Spinal cord (tissue), 10 donors: ENCODE measurements around the gene SIGLEC10. TPM values are rescaled to one million over a fixed set of nuclear protein-coding genes. Genes with fewer than 3 reads are reported as not detected.
"Not testable (repeated sequence)": the region's sequence is repeated elsewhere in the genome, so short reads cannot be mapped to it uniquely, and the experiment has no call there.

Experiments
- DNase-seq, 6 donors: peaks; one replicate each; pipeline versions ENCODE4 v3.0.0 to v3.0.0-alpha.2; 2013 to 2015; ENCODE audit warnings: low spot score in 6 of 6, low read depth in 4 of 6
- H3K27ac ChIP-seq: one replicate; pipeline ENCODE4 v1.5.1; 2013; ENCODE audit warnings: low read depth, low read length, control low read depth
- H3K27me3 ChIP-seq: one replicate; pipeline ENCODE4 v1.6.1; 2013; ENCODE audit warnings: low read length; ENCODE audit not compliant: control insufficient read depth, insufficient read depth
- H3K36me3 ChIP-seq: one replicate; pipeline ENCODE4 v1.6.1; 2013; ENCODE audit warnings: low read length; ENCODE audit not compliant: control insufficient read depth, insufficient read depth
- H3K4me1 ChIP-seq: one replicate; pipeline ENCODE4 v1.6.1; 2013; ENCODE audit warnings: low read length; ENCODE audit not compliant: control insufficient read depth, insufficient read depth
- H3K4me3 ChIP-seq: one replicate; pipeline ENCODE4 v1.5.1; 2013; ENCODE audit warnings: low read depth, low read length, control low read depth
- H3K9me3 ChIP-seq: one replicate; pipeline ENCODE4 v1.6.1; 2013; ENCODE audit warnings: low read length; ENCODE audit not compliant: control insufficient read depth, insufficient read depth
- WGBS: methylation state at CpG from one replicate; pipeline ENCODE4 v1.1.5; 2013; ENCODE audit warnings: missing lambda C conversion rate; ENCODE audit not compliant: insufficient coverage; 5-methylcytosine and 5-hydroxymethylcytosine counted together
- long read RNA-seq, 4 donors: transcript quantifications; one replicate each; lab custom pipeline, GENCODE V29; 2026
- polyA plus RNA-seq, 2 donors: library from polyadenylated mRNA; unstranded; fragments of 120-200 nt; gene quantifications; one replicate each; pipeline ENCODE4 v1.2.1, GENCODE V29; 2013; ENCODE audit not compliant: insufficient read length in 2 of 2
- total RNA-seq, 2 donors: library from RNA; depleted of rRNA in 1 of 2; stranded (reverse); fragments of 120-200 nt in 1 of 2; fragments of >200 nt in 1 of 2; gene quantifications; one replicate each; pipeline versions ENCODE4 v1.2.3 to v1.2.4, GENCODE V29; 2013 to 2014
- donor health status: healthy.

SIGLEC10 gene
- total RNA-seq (1 to 10 TPM; 3.1 to 3.7 TPM), polyA plus RNA-seq (1 to 10 TPM; 6.6 to 7.1 TPM)
- long read RNA-seq, donor 1, result 0 reads
- long read RNA-seq, donor 2, result 0 reads
- long read RNA-seq, donor 3, result 0 reads
- long read RNA-seq, donor 4, partial matches to known transcripts, result 0 of 1 reads
- long read RNA-seq, donor 4, other reads (novel, unspliced or antisense), result 0 of 1 reads

- Histone ChIP-seq H3K27me3 (peaks cover 9% of the 10 kb centered on the region), H3K36me3 (no peaks in the 10 kb centered on the region), H3K4me3 (no peak within 1 kb of the TSS), H3K9me3 (no peaks in the 10 kb centered on the region), H3K27ac (no peak within 1 kb of the TSS), H3K4me1 (peaks cover 4% of the 10 kb centered on the region)
- peak in 1 of 6 donors; percentile 9 for DNase-seq
- WGBS, result 67% methylated on average over 18 of the region's 21 CpGs
These were observed at the start of gene SIGLEC10 for GRCh38 chr19:51417107-51417809. TSS of gene SIGLEC10 (minus strand) at chr19:51417642. CDS start at chr19:51417581, 61 bp downstream.

GRCh38 chr19:51466723-51467122, 49.3 kb upstream of the SIGLEC10 start:
- no peak overlapping the region for H3K27ac ChIP-seq
- no peak for DNase-seq
- H3K4me3 ChIP-seq, result no peak overlapping the region
- no CpG with 5 or more reads among the region's 3 CpGs for WGBS
- peaks cover 8% of the 10 kb centered on the region for H3K27me3 ChIP-seq
- no peaks in the 10 kb centered on the region for H3K36me3 ChIP-seq
- H3K4me1 ChIP-seq, result no peaks in the 10 kb centered on the region
- H3K9me3 ChIP-seq, result no peaks in the 10 kb centered on the region

- H3K27me3 ChIP-seq, H3K27ac ChIP-seq: not testable (repeated sequence)
These were observed 46.6 kb upstream of the SIGLEC10 start for GRCh38 chr19:51463976-51464581.

GRCh38 chr19:51462681-51463080, 45.2 kb upstream of the SIGLEC10 start:
- Histone ChIP-seq H3K27me3 (peaks cover 5% of the 10 kb centered on the region), H3K9me3 (no peaks in the 10 kb centered on the region), H3K4me1 (no peaks in the 10 kb centered on the region), H3K4me3 (no peak overlapping the region), H3K27ac (no peak overlapping the region), H3K36me3 (no peaks in the 10 kb centered on the region)
- DNase-seq, result no peak
- WGBS, result 77% methylated on average over 9 of the region's 10 CpGs

More at GRCh38 chr19:51463976-51464581, 46.6 kb upstream of the SIGLEC10 start:
- H3K4me3 ChIP-seq, H3K9me3 ChIP-seq, DNase-seq, H3K36me3 ChIP-seq, H3K4me1 ChIP-seq: not testable (repeated sequence)
- no CpG with 5 or more reads among the region's 33 CpGs for WGBS

GRCh38 chr19:51462276-51462675, 44.8 kb upstream of the SIGLEC10 start:
- no peaks in the 10 kb centered on the region for H3K36me3 ChIP-seq
- no peaks in the 10 kb centered on the region for H3K9me3 ChIP-seq
- no peak overlapping the region for H3K27ac ChIP-seq
- no peak for DNase-seq
- WGBS, result 83% methylated on average over 6 of the region's 7 CpGs
- H3K4me1 ChIP-seq, result no peaks in the 10 kb centered on the region
- H3K4me3 ChIP-seq, result no peak overlapping the region
- peaks cover 5% of the 10 kb centered on the region for H3K27me3 ChIP-seq

- peak in 1 of 6 donors; percentile 3 for DNase-seq
- H3K36me3 ChIP-seq, result no peaks in the 10 kb centered on the region
- 77% methylated on average over 5 of the region's 8 CpGs for WGBS
- H3K27me3 ChIP-seq, result peaks cover 5% of the 10 kb centered on the region
- H3K9me3 ChIP-seq, result no peaks in the 10 kb centered on the region
- no peak overlapping the region for H3K27ac ChIP-seq
- no peak overlapping the region for H3K4me3 ChIP-seq
- no peaks in the 10 kb centered on the region for H3K4me1 ChIP-seq
These were observed 44.3 kb upstream of the SIGLEC10 start for GRCh38 chr19:51461723-51462161.

- WGBS, result 46% methylated on average over 10 of the region's 13 CpGs
- H3K4me3 ChIP-seq, result no peak overlapping the region
- no peaks in the 10 kb centered on the region for H3K9me3 ChIP-seq
- no peaks in the 10 kb centered on the region for H3K4me1 ChIP-seq
- H3K27me3 ChIP-seq, result peaks cover 5% of the 10 kb centered on the region
- H3K27ac ChIP-seq, result no peak overlapping the region
- DNase-seq, result peak in 3 of 6 donors; percentile 7 to 91 (median 36)
- H3K36me3 ChIP-seq, result no peaks in the 10 kb centered on the region
These were observed 42.9 kb upstream of the SIGLEC10 start for GRCh38 chr19:51460164-51460992.

- no peak for DNase-seq
- peaks cover 3% of the 10 kb centered on the region for H3K27me3 ChIP-seq
- WGBS, result 70% methylated on average over 13 of the region's 14 CpGs
- H3K36me3 ChIP-seq, result no peaks in the 10 kb centered on the region
- no peaks in the 10 kb centered on the region for H3K9me3 ChIP-seq
- H3K4me1 ChIP-seq, result no peaks in the 10 kb centered on the region
- no peak overlapping the region for H3K27ac ChIP-seq
- H3K4me3 ChIP-seq, result no peak overlapping the region
These were observed 41.6 kb upstream of the SIGLEC10 start for GRCh38 chr19:51458899-51459505.

GRCh38 chr19:51458051-51458645, 40.7 kb upstream of the SIGLEC10 start, which contains the start of gene SIGLEC8:
TSS of gene SIGLEC8 (minus strand) at chr19:51458454. CDS start at chr19:51458387, 67 bp downstream.
- no peak within 1 kb of the TSS for H3K4me3 ChIP-seq
- H3K4me1 ChIP-seq, result no peaks in the 10 kb centered on the region
- no peaks in the 10 kb centered on the region for H3K9me3 ChIP-seq
- no peaks in the 10 kb centered on the region for H3K36me3 ChIP-seq
- 61% methylated on average over 7 of the region's 10 CpGs for WGBS
- no peak within 1 kb of the TSS for H3K27ac ChIP-seq
- no peak for DNase-seq
- H3K27me3 ChIP-seq, result peaks cover 3% of the 10 kb centered on the region
